ENCODE measurements around the gene LRRC38. TPM values are rescaled to one million over a fixed set of nuclear protein-coding genes. Genes with fewer than 3 reads are reported as not detected.

The LRRC38 gene
- polyA plus RNA-seq, 1 donor = 0.22 TPM

- peaks cover 27% of the 10 kb centered on the region for H3K27me3 ChIP-seq (ENCODE audit: control insufficient read depth, insufficient read depth, low read length)
- DNase-seq = no peak
- no peaks in the 10 kb centered on the region for H3K4me1 ChIP-seq (ENCODE audit: control insufficient read depth, insufficient read depth, low read length)
- no peaks in the 10 kb centered on the region for H3K36me3 ChIP-seq (ENCODE audit: control insufficient read depth, insufficient read depth, low read length)
- no peak overlapping the region for H3K27ac ChIP-seq (ENCODE audit: low read length)
- H3K9me3 ChIP-seq (ENCODE audit: control insufficient read depth, low read depth, low read length) = peaks cover 3% of the 10 kb centered on the region
- WGBS (ENCODE audit: insufficient coverage, low lambda C conversion rate) = no CpG with 5 or more reads among the region's 12 CpGs
- no peak overlapping the region for H3K4me3 ChIP-seq (ENCODE audit: low read length)
Observed at GRCh38 chr1:13520985-13521384, 7.2 kb upstream of the LRRC38 start.

GRCh38 chr1:13517193-13517812 lies 3.5 kb upstream of the LRRC38 start:
- Histone ChIP-seq H3K27me3 (ENCODE audit: control insufficient read depth, insufficient read depth, low read length) (peaks cover 58% of the 10 kb centered on the region), H3K9me3 (ENCODE audit: control insufficient read depth, low read depth, low read length) (peaks cover 3% of the 10 kb centered on the region), H3K27ac (ENCODE audit: low read length) (no peak overlapping the region), H3K36me3 (ENCODE audit: control insufficient read depth, insufficient read depth, low read length) (no peaks in the 10 kb centered on the region), H3K4me1 (ENCODE audit: control insufficient read depth, insufficient read depth, low read length) (no peaks in the 10 kb centered on the region), H3K4me3 (ENCODE audit: low read length) (no peak overlapping the region)
- DNase-seq = no peak
- 80% methylated on average over 1 of the region's 18 CpGs for WGBS (ENCODE audit: insufficient coverage, low lambda C conversion rate)

GRCh38 chr1:13516606-13517005 lies 2.8 kb upstream of the LRRC38 start:
- H3K9me3 ChIP-seq (ENCODE audit: control insufficient read depth, low read depth, low read length) = peaks cover 3% of the 10 kb centered on the region
- H3K36me3 ChIP-seq (ENCODE audit: control insufficient read depth, insufficient read depth, low read length) = no peaks in the 10 kb centered on the region
- DNase-seq = no peak
- no CpG with 5 or more reads among the region's 10 CpGs for WGBS (ENCODE audit: insufficient coverage, low lambda C conversion rate)
- H3K4me3 ChIP-seq (ENCODE audit: low read length) = no peak overlapping the region
- H3K27me3 ChIP-seq (ENCODE audit: control insufficient read depth, insufficient read depth, low read length) = peaks cover 65% of the 10 kb centered on the region
- no peaks in the 10 kb centered on the region for H3K4me1 ChIP-seq (ENCODE audit: control insufficient read depth, insufficient read depth, low read length)
- no peak overlapping the region for H3K27ac ChIP-seq (ENCODE audit: low read length)

GRCh38 chr1:13514821-13515220 lies 1.0 kb upstream of the LRRC38 start:
- no peak for DNase-seq
- WGBS (ENCODE audit: insufficient coverage, low lambda C conversion rate) = no CpG with 5 or more reads among the region's 5 CpGs
- Histone ChIP-seq H3K4me3 (ENCODE audit: low read length) (no peak overlapping the region), H3K4me1 (ENCODE audit: control insufficient read depth, insufficient read depth, low read length) (no peaks in the 10 kb centered on the region), H3K9me3 (ENCODE audit: control insufficient read depth, low read depth, low read length) (peaks cover 3% of the 10 kb centered on the region), H3K27ac (ENCODE audit: low read length) (no peak overlapping the region), H3K27me3 (ENCODE audit: control insufficient read depth, insufficient read depth, low read length) (peaks cover 82% of the 10 kb centered on the region), H3K36me3 (ENCODE audit: control insufficient read depth, insufficient read depth, low read length) (no peaks in the 10 kb centered on the region)

DNA sequence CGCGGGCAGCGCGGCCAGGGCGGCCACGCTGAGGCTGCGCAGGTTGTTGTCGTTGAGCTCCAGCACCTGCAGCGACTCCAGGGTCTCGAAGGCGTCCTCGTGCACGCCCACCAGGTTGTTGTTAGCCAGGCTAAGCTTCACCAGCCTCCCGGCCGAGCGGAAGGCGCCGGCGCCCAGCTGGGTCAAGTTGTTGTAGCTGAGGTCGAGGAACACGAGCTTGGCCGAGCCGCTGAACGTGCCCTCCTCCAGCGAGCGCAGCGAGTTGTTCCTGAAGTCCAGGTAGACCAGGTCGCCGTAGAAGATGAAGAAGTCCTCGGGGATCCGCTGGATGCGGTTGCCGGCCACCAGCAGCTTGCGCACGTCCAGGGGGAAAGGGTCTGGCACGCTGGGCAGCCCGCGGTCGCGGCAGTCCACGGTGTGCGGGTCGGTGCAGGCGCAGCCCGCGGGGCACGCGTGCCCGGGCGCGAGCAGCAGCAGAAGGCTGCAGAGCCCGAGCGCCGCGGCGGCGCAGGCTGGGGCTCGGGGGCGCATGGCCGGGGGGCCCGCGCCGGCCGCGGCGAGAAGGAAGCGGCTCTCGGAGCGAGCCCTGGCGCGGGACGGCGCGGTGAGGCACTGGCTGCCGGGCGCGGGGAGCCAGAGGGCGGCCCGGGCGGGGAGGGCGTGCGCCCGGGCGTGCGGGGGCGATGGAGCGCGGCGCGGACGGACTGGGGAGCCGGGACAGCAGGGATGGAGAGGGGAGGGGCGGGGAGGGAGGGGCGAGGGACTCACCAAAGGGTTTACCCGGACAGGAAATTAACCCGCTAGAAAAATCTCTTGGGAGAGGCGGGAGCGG lies 524 bp downstream of the LRRC38 start:
- H3K4me3 ChIP-seq (ENCODE audit: low read length) = no peak overlapping the region
- H3K36me3 ChIP-seq (ENCODE audit: control insufficient read depth, insufficient read depth, low read length) = no peaks in the 10 kb centered on the region
- WGBS (ENCODE audit: insufficient coverage, low lambda C conversion rate) = no CpG with 5 or more reads among the region's 98 CpGs
- no peak for DNase-seq
- peaks cover 84% of the 10 kb centered on the region for H3K27me3 ChIP-seq (ENCODE audit: control insufficient read depth, insufficient read depth, low read length)
- no peak overlapping the region for H3K27ac ChIP-seq (ENCODE audit: low read length)
- no peaks in the 10 kb centered on the region for H3K4me1 ChIP-seq (ENCODE audit: control insufficient read depth, insufficient read depth, low read length)
- H3K9me3 ChIP-seq (ENCODE audit: control insufficient read depth, low read depth, low read length) = no peaks in the 10 kb centered on the region

- H3K4me3 ChIP-seq (ENCODE audit: low read length) = no peak overlapping the region
- WGBS (ENCODE audit: insufficient coverage, low lambda C conversion rate) = no CpG with 5 or more reads among the region's 10 CpGs
- no peak for DNase-seq
- H3K27me3 ChIP-seq (ENCODE audit: control insufficient read depth, insufficient read depth, low read length) = peaks cover 77% of the 10 kb centered on the region
- H3K9me3 ChIP-seq (ENCODE audit: control insufficient read depth, low read depth, low read length) = no peaks in the 10 kb centered on the region
- no peaks in the 10 kb centered on the region for H3K4me1 ChIP-seq (ENCODE audit: control insufficient read depth, insufficient read depth, low read length)
- no peak overlapping the region for H3K27ac ChIP-seq (ENCODE audit: low read length)
- no peaks in the 10 kb centered on the region for H3K36me3 ChIP-seq (ENCODE audit: control insufficient read depth, insufficient read depth, low read length)
Observed at GRCh38 chr1:13512472-13512871, 1.3 kb downstream of the LRRC38 start.

DNA sequence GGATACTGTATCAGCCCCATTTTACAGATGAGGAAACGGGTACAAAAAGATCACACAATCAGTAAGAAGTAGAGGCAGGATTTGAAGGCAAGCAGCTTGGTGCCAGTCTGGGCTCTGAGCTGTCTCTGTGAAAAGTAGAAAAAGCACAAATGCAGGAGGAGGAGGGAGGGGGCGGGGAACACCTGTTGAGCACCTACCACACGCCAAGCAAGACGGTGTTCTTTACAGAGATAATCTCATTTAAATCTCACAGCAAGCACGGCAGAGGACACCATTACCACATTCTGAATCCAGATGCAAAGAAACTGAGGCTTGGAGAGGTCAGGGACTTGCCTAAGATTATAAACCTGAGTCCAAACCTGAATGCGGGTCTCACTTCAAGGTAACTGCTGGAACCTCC lies 3.3 kb downstream of the LRRC38 start:
- Histone ChIP-seq H3K27ac (ENCODE audit: low read length) (no peak overlapping the region), H3K27me3 (ENCODE audit: control insufficient read depth, insufficient read depth, low read length) (peaks cover 66% of the 10 kb centered on the region), H3K4me3 (ENCODE audit: low read length) (no peak overlapping the region), H3K36me3 (ENCODE audit: control insufficient read depth, insufficient read depth, low read length) (no peaks in the 10 kb centered on the region), H3K4me1 (ENCODE audit: control insufficient read depth, insufficient read depth, low read length) (no peaks in the 10 kb centered on the region), H3K9me3 (ENCODE audit: control insufficient read depth, low read depth, low read length) (no peaks in the 10 kb centered on the region)
- DNase-seq = no peak
- 100% methylated on average over 1 of the region's 6 CpGs for WGBS (ENCODE audit: insufficient coverage, low lambda C conversion rate)

DNA sequence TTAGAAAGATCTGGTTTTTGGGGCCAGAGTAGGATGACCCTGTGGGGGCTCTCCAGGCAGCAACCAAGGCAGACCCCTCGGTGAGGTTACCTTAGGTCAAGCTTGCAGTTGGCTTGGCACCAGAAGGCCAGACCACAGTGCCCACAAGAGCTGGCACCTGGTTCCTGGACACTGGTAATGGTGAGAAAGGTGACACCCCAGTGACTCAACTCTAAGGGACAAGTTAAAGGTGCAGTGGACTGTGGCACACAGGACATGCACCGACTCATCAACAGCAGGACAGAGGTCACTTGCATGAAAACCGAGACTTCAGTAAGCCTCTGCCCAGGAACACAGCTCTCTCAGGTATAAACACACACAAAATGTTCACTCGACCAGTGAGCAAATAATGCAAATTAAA lies 6.7 kb downstream of the LRRC38 start:
- no peak for DNase-seq
- Histone ChIP-seq H3K27me3 (ENCODE audit: control insufficient read depth, insufficient read depth, low read length) (peaks cover 43% of the 10 kb centered on the region), H3K4me1 (ENCODE audit: control insufficient read depth, insufficient read depth, low read length) (no peaks in the 10 kb centered on the region), H3K9me3 (ENCODE audit: control insufficient read depth, low read depth, low read length) (no peaks in the 10 kb centered on the region), H3K4me3 (ENCODE audit: low read length) (no peak overlapping the region), H3K27ac (ENCODE audit: low read length) (no peak overlapping the region), H3K36me3 (ENCODE audit: control insufficient read depth, insufficient read depth, low read length) (no peaks in the 10 kb centered on the region)
- WGBS (ENCODE audit: insufficient coverage, low lambda C conversion rate) = 71% methylated on average over 1 of the region's 4 CpGs

- Histone ChIP-seq H3K36me3 (ENCODE audit: control insufficient read depth, insufficient read depth, low read length) (no peaks in the 10 kb centered on the region), H3K4me1 (ENCODE audit: control insufficient read depth, insufficient read depth, low read length) (no peaks in the 10 kb centered on the region), H3K27ac (ENCODE audit: low read length) (no peak overlapping the region), H3K9me3 (ENCODE audit: control insufficient read depth, low read depth, low read length) (no peaks in the 10 kb centered on the region), H3K4me3 (ENCODE audit: low read length) (no peak overlapping the region), H3K27me3 (ENCODE audit: control insufficient read depth, insufficient read depth, low read length) (peaks cover 24% of the 10 kb centered on the region)
- no CpG with 5 or more reads among the region's 8 CpGs for WGBS (ENCODE audit: insufficient coverage, low lambda C conversion rate)
- no peak for DNase-seq
Observed at GRCh38 chr1:13505020-13505419, 8.8 kb downstream of the LRRC38 start.

- no peak overlapping the region for H3K27ac ChIP-seq (ENCODE audit: low read length)
- WGBS (ENCODE audit: insufficient coverage, low lambda C conversion rate) = 93% methylated on average over 8 of the region's 10 CpGs
Observed at GRCh38 chr1:13500806-13501205, 13.0 kb downstream of the LRRC38 start.

More at GRCh38 chr1:13500806-13501205, 13.0 kb downstream of the LRRC38 start:
- Histone ChIP-seq H3K36me3 (ENCODE audit: control insufficient read depth, insufficient read depth, low read length) (no peaks in the 10 kb centered on the region), H3K27me3 (ENCODE audit: control insufficient read depth, insufficient read depth, low read length) (peaks cover 10% of the 10 kb centered on the region), H3K4me3 (ENCODE audit: low read length) (no peak overlapping the region), H3K4me1 (ENCODE audit: control insufficient read depth, insufficient read depth, low read length) (no peaks in the 10 kb centered on the region), H3K9me3 (ENCODE audit: control insufficient read depth, low read depth, low read length) (no peaks in the 10 kb centered on the region)
- DNase-seq = no peak
